Measurements from ENCODE around the gene TM4SF18. TPM values are rescaled to one million over a fixed set of nuclear protein-coding genes. Genes with fewer than 3 reads are reported as not detected.
"Not testable (repeated sequence)": the region's sequence is repeated elsewhere in the genome, so short reads cannot be mapped to it uniquely, and the experiment has no call there.

TM4SF18 gene
- total RNA-seq, 2 donors from 2014 or later = not detected

DNA sequence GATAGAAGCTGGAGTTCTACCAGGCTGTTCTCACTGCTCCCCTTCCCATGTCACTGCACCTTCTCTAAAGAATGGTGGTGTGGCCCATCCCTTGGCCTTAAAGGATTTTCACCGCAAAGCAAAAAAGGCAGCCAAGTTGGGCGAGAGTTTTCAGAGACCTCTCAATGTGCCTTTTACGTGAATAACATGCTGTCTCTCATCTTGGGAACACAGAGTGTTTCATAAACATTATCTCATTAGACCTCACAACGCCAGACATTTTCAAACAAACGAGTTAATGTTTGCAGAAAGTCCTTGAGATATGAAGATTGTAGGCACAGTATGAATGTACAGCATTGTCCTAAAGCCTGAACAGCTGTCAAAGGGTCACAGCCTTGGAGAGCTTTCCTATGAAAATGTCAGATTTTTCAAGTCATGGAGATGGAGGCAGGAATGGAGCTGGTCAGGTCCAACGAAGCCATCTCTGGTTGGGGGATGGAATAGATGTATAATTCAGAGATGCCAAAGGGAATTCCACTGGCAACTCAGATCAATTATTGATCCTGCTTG lies 22.7 kb upstream of the TM4SF18 start:
- H3K27ac Mint-ChIP-seq = no peak overlapping the region
- H3K27me3 Mint-ChIP-seq = peaks cover 21% of the 10 kb centered on the region
- H3K4me1 Mint-ChIP-seq = no peaks in the 10 kb centered on the region
- H3K9me3 Mint-ChIP-seq = no peaks in the 10 kb centered on the region
- H3K4me3 Mint-ChIP-seq = no peak overlapping the region
- no peak for ATAC-seq (replicated peaks)
- no peaks in the 10 kb centered on the region for H3K36me3 Mint-ChIP-seq (ENCODE audit: low read depth)

DNA sequence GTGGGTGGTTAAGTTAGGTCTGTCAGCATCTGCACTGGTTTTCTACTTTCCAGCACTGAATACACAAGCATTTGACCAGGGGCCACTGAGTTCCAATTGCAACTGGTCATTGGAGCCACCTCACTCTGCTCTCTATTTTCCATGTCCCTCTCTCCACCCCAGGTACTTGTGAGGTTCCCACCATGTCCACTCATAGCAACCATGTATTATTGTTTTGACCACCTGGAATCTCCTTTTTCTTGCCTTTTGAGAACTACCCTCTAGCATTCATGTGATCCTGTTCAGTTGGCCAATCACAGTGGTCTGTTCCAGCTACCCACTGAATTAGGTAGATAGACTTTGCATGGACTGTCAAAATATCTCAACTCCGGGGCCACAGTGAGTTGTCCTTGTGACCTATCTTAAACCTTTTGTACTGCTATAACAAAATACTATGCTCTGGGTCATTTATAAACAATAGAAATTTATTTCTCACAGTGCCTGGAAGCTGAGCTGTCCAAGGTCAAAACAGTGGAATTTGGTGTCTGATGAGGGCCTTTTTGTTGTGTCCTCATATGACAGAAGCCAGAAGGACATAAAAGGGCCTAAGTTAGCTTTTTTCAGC lies 20.2 kb upstream of the TM4SF18 start:
- Mint-ChIP-seq H3K27ac (no peak overlapping the region), H3K4me1 (no peaks in the 10 kb centered on the region), H3K36me3 (ENCODE audit: low read depth) (no peaks in the 10 kb centered on the region), H3K9me3 (no peaks in the 10 kb centered on the region), H3K27me3 (peaks cover 20% of the 10 kb centered on the region), H3K4me3 (no peak overlapping the region)
- no peak for ATAC-seq (replicated peaks)

DNA sequence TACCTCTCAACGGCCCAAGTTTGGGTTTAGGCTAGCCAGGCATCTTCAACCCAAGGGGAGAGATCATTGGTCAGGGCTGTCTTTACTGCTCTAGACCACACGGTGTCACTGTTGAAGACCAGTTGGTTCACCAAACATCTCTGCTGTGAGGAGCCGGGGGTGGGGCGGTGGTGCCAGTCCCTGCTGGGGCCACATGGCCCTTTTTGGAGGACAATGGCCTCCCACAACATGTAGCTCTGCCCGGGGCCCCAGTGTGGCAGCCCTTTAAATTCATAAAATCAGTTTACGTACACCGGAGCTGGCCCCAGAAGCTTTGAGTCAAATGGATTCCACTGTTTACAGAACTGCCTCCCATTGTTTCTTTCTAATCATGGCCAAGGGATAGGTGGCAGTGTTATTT lies 19.1 kb upstream of the TM4SF18 start:
- peak; percentile 69 for ATAC-seq (replicated peaks)
- Mint-ChIP-seq H3K27ac (no peak overlapping the region), H3K9me3 (no peaks in the 10 kb centered on the region), H3K27me3 (peaks cover 19% of the 10 kb centered on the region), H3K4me1 (no peaks in the 10 kb centered on the region), H3K36me3 (ENCODE audit: low read depth) (no peaks in the 10 kb centered on the region), H3K4me3 (no peak overlapping the region)

DNA sequence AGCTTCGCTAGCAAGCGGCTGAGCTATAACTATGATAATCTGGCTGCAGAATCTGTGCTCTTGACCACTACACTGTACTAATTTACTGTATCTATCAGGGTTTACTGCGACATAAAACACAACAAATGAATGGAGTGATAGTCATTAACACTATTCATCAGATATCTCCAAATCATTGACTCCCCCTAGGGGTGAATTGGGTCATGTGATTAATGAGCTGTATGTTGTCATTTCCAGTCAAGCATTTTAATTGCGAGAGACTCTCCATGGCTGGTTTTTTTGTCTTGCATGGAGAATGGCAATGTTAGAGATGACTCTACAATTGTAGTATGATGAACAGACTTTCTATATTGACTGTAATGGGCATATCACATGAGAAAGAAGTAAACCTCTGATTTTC lies 10.5 kb upstream of the TM4SF18 start:
- H3K27me3 Mint-ChIP-seq = peaks cover 30% of the 10 kb centered on the region
- H3K4me1 Mint-ChIP-seq = no peaks in the 10 kb centered on the region
- H3K9me3 Mint-ChIP-seq = no peaks in the 10 kb centered on the region
- H3K4me3 Mint-ChIP-seq = no peak overlapping the region
- H3K27ac Mint-ChIP-seq = no peak overlapping the region
- no peak for ATAC-seq (replicated peaks)
- no peaks in the 10 kb centered on the region for H3K36me3 Mint-ChIP-seq (ENCODE audit: low read depth)

DNA sequence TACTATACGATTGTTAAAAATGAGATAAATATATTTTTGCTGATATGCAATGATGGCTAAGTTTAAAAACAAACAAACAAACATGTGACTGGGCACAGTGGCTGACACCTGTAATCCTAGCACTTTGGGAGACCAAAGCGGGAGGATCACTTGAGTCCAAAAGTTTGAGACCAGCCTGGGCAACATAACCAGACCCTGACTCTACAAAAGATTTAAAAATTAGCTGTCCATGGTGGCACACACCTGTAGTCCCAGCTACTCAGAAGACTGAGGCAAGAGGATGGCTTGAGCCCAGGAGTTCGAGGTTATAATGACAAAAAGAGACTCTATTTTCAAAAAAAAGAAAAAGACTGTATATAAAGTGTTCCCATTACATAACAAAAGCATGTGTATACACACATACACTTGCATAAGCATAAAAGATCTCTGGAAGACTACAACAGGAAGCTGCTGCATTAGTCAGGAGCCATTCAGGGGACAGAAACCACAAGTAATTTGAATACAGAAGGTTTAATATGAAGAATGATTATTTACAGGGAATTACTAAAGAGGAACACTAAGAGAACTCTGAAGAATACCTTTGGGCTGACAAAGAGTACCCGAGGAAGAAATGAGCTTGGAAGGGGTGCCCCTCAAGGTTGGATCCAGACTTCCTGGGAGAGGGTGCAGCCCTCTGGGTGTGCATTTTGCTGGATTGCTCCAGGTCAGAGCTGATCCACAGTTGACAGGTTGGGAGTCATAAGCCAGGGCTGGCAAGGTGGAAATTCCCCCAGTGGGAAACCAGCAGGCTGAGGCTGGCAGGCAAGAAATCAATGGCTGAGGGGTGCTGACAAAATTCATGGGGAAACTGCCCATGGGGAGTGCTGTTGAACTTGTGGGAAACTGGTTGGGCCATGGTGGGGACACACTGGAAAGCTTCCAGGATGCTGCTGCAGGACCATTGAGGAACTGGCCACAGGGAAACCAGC lies 9.3 kb upstream of the TM4SF18 start:
- Mint-ChIP-seq H3K4me3 (no peak overlapping the region), H3K4me1 (no peaks in the 10 kb centered on the region), H3K9me3 (no peaks in the 10 kb centered on the region), H3K36me3 (ENCODE audit: low read depth) (no peaks in the 10 kb centered on the region), H3K27ac (no peak overlapping the region), H3K27me3 (peaks cover 26% of the 10 kb centered on the region)
- no peak for ATAC-seq (replicated peaks)

DNA sequence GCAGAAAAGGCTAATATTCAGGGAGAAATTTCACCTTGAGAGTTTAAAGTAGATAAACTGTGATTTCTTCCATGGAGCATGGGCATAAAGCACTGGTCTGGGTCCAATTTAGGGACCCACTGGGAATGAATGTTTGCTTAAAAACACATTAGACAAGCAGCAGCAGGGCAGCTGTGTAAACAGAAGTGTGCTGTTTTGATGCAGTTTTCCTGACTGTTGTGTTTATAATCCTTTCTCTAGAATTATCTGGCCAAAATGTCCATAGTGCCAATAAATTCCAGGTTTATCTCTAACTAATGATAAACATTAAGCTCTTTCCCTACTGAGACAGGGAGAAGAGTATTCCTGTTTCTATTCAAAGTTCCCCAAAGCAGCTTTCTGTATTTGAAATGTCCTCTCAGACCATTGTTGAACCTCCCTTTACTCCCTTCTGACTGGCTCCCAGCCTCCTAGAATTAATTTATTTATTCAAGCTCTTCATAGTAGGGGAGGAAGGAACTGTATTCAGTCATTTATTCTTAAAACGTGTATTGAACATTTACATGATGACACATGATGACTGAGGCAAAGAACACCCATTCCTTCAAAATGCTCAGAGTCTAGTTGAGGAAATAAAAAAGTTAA lies 7.0 kb upstream of the TM4SF18 start:
- ATAC-seq (replicated peaks) = no peak
- H3K27ac Mint-ChIP-seq = no peak overlapping the region
- no peaks in the 10 kb centered on the region for H3K4me1 Mint-ChIP-seq
- no peak overlapping the region for H3K4me3 Mint-ChIP-seq
- peaks cover 17% of the 10 kb centered on the region for H3K27me3 Mint-ChIP-seq
- no peaks in the 10 kb centered on the region for H3K9me3 Mint-ChIP-seq
- H3K36me3 Mint-ChIP-seq (ENCODE audit: low read depth) = no peaks in the 10 kb centered on the region

DNA sequence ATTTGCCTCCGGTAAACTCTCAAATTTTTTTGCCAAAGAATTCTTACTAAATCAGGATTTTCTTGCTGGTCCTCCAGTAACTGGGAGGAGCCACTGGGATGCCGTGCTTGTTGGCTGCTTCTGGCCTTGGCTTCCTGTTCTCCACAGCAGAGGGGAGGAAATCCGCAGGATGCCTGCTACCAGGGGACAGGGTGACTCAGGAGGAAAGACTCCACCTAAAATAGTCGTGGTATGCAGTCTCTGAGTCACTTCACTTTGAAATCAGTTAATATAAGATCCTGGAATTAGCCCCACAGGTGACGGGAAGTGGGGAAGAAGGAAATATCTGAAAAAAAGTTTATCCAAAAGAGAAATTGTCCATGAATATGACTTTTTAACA lies 6.5 kb upstream of the TM4SF18 start:
- Mint-ChIP-seq H3K4me3 (no peak overlapping the region), H3K4me1 (no peaks in the 10 kb centered on the region), H3K27me3 (peaks cover 17% of the 10 kb centered on the region), H3K9me3 (no peaks in the 10 kb centered on the region), H3K27ac (no peak overlapping the region), H3K36me3 (ENCODE audit: low read depth) (no peaks in the 10 kb centered on the region)
- ATAC-seq (replicated peaks) = no peak

DNA sequence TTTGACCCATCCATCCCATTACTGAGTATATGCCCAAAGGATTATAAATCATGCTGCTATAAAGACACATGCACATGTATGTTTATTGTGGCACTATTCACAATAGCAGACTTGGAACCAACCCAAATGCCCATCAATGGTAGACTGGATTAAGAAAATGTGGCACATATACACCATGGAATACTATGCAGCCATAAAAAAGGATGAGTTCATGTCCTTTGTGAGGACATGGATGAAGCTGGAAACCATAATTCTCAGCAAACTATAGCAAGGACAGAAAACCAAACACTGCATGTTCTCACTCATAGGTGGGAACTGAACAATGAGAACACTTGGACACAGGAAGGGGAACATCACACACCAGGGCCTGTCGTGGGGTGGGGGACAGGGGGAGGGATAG lies 4.0 kb upstream of the TM4SF18 start:
- H3K27ac Mint-ChIP-seq; H3K9me3 Mint-ChIP-seq; H3K4me1 Mint-ChIP-seq; H3K4me3 Mint-ChIP-seq; ATAC-seq (replicated peaks); H3K36me3 Mint-ChIP-seq (ENCODE audit: low read depth): not testable (repeated sequence)
- H3K27me3 Mint-ChIP-seq = peaks cover 17% of the 10 kb centered on the region

DNA sequence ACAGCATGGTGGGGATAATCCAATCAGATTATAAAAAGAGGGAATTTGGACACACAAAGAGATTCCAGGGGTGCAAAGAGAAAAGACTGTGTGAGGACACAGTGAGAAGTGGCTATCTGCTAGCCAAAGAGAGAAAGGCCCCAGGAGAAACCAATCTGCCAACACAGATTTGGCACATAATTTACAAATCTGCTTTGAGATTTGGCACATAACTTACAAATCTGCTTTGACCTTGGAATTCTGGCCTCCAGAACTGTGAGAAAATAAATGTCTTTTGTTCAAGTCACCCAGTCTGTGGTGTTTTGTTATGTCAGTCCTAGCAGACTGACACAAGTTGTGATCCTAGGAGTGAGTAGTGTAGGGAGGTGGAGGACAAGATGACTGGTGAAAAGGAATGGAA lies 3.5 kb upstream of the TM4SF18 start:
- H3K27me3 Mint-ChIP-seq = peaks cover 17% of the 10 kb centered on the region
- no peaks in the 10 kb centered on the region for H3K9me3 Mint-ChIP-seq
- no peak for ATAC-seq (replicated peaks)
- H3K4me3 Mint-ChIP-seq = no peak overlapping the region
- H3K36me3 Mint-ChIP-seq (ENCODE audit: low read depth) = no peaks in the 10 kb centered on the region
- H3K27ac Mint-ChIP-seq = no peak overlapping the region
- no peaks in the 10 kb centered on the region for H3K4me1 Mint-ChIP-seq

DNA sequence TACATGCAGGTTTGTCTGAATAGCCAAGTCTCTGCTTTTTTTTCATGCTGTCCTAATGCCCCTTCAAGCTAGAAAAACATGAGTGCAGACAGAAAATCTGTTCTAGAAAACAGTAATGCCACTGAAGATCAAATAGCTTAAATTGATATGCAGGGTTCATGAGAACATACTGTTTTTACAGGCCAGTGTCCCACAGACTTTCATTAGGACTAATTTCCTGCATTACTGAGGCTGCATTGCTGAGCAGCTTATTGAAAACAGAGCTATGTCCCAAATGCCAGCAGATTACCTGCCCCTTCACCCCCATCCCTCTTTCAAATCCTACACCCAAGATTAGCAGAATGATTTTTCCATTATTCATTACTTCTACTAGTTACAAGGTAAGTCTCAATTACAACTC lies 665 bp downstream of the TM4SF18 start:
- peaks cover 9% of the 10 kb centered on the region for H3K27me3 Mint-ChIP-seq

DNA sequence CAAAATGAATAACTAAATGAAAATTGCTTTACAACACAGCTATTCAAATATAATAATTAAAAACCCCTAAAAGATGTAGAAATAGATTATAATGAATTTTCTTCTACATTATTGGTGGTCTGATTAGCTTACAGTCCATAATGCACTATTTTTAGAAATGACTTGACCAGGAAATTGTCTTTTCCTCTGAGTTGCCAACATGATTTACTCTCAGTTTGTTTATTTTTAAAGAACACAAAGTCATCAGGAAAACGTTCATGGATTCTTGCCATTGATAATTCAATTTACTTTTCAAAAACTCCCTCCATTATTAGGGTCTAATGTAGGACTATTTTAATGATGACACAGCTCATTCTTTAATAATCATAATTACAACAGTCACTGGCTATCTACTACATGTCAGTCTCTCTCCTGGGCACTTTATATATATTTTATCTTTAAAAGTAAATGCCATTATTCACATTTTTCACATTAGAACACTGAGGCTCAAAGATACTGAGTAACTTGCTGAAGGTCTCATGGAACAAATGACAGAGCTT lies 1.1 kb downstream of the TM4SF18 start:
- Mint-ChIP-seq H3K27ac (no peak overlapping the region), H3K36me3 (ENCODE audit: low read depth) (no peaks in the 10 kb centered on the region), H3K4me3 (no peak overlapping the region), H3K9me3 (no peaks in the 10 kb centered on the region), H3K27me3 (peaks cover 9% of the 10 kb centered on the region), H3K4me1 (no peaks in the 10 kb centered on the region)
- no peak for ATAC-seq (replicated peaks)

More for the DNA sequence above, 665 bp downstream of the TM4SF18 start:
- H3K36me3 Mint-ChIP-seq (ENCODE audit: low read depth) = no peaks in the 10 kb centered on the region
- no peak overlapping the region for H3K27ac Mint-ChIP-seq
- H3K4me1 Mint-ChIP-seq = no peaks in the 10 kb centered on the region
- no peaks in the 10 kb centered on the region for H3K9me3 Mint-ChIP-seq
- no peak for ATAC-seq (replicated peaks)
- no peak overlapping the region for H3K4me3 Mint-ChIP-seq

DNA sequence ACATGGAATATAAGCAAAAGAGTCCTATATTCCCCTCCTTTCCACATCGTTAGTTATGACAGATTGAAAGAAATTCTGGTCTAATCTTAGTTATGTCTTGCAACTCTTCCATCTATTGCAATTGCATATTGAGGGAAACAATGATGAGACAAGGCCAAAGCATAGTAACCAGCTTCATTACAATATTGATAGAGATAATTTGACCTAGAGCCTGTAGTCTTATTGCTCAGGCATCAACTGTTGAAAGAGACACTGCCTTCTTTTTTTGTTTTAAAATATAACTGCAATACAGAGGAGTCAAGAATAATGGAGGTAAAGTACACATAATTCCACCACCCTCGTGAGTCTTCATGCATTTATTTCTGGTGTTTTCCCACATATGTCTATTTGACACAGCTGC lies 2.0 kb downstream of the TM4SF18 start:
- Mint-ChIP-seq H3K27ac (no peak overlapping the region), H3K36me3 (ENCODE audit: low read depth) (no peaks in the 10 kb centered on the region), H3K4me1 (no peaks in the 10 kb centered on the region), H3K4me3 (no peak overlapping the region), H3K27me3 (peaks cover 9% of the 10 kb centered on the region), H3K9me3 (no peaks in the 10 kb centered on the region)
- ATAC-seq (replicated peaks) = no peak

DNA sequence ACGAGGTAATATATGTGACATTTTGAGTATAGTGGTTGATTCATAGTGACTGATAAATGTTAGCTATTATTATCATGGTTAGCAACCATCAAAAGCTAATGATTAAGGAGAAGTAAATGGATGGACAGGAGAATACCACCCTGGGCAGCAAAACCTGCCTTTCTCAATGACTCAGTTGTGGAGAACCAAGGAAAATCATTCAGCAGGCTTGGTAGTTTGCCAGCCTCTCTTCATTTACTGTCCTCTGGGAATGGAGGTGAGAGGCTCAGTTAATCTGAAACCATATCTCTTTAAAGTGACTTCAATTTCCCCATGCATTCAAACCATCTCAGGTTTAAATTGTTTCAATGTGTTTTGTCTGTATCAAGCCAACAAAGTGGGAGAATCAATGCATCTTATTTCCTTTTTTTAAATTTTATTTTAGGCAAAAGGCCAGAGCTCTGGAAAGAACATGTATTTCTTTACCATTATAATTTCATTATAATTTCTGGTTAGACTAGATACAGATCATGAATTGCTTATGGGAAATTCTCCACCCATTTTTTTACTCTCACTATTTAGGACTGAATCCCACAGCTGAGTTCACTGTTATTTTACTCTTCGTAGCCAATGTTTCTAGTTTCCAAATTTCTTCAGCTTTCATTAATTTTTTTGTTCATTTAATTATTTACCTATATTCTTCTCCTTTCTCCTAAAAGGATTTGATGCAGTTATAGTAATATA lies 2.7 kb downstream of the TM4SF18 start:
- Mint-ChIP-seq H3K4me1 (no peaks in the 10 kb centered on the region), H3K27me3 (peaks cover 9% of the 10 kb centered on the region), H3K27ac (no peak overlapping the region), H3K9me3 (no peaks in the 10 kb centered on the region), H3K36me3 (ENCODE audit: low read depth) (no peaks in the 10 kb centered on the region), H3K4me3 (no peak overlapping the region)
- ATAC-seq (replicated peaks) = no peak

DNA sequence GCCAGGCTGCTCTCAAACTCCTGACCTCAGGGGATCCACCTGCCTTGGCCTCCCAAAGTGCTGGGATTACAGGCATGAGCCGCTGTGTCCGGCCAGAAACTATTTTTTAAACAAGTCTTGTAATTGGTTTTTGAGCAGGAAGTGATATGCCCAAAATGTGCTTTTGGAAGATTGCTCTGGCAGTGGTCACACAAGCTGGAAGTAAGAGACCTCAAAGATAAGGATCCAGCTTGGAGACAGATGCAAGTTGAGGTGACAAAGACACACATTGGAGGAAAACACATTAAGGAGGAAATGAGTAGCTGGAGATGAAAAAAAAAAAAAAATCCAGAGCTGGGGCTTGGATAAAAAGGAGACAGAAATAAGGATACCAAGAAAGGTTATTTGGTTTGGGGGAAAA lies 6.3 kb downstream of the TM4SF18 start:
- Mint-ChIP-seq H3K4me3 (no peak overlapping the region), H3K36me3 (ENCODE audit: low read depth) (no peaks in the 10 kb centered on the region), H3K27ac (no peak overlapping the region), H3K27me3 (peaks cover 12% of the 10 kb centered on the region), H3K9me3 (no peaks in the 10 kb centered on the region), H3K4me1 (no peaks in the 10 kb centered on the region)
- ATAC-seq (replicated peaks) = no peak
